PFSK-1 (cell line): Measurements from ENCODE around the gene VENTX.

Experiments used
- FOXP2 ChIP-seq: optimal IDR thresholded peaks from 2 replicates; pipeline ENCODE3; 2011; ENCODE audit warnings: borderline replicate concordance, control low read depth, inconsistent platforms; ENCODE audit not compliant: insufficient read depth; ENCODE audit errors: extremely low read length, extremely low read depth
- POLR2AphosphoS5 ChIP-seq: IDR thresholded peaks from 2 replicates; pipeline ENCODE4 v1.6.1; 2012; ENCODE audit warnings: low read depth, mild to moderate bottlenecking, control low read depth, low read length, moderate library complexity
- REST ChIP-seq, 2 experiments: IDR thresholded peaks; 2 replicates each; pipeline versions ENCODE4 v1.6.1 to v1.8.0; 2011 to 2012; ENCODE audit warnings: low read depth in 2 of 2, low read length in 2 of 2, control low read depth in 1 of 2, inconsistent platforms in 1 of 2, mild to moderate bottlenecking in 1 of 2, moderate library complexity in 1 of 2; ENCODE audit not compliant: insufficient read depth in 1 of 2
- SIN3A ChIP-seq: IDR thresholded peaks from 2 replicates; pipeline ENCODE4 v1.6.1; 2012; ENCODE audit warnings: mild to moderate bottlenecking, low read length, moderate library complexity, borderline replicate concordance; ENCODE audit not compliant: insufficient read depth
- TAF1 ChIP-seq: IDR thresholded peaks from 2 replicates; pipeline ENCODE4 v1.6.1; 2012; ENCODE audit warnings: low read length, control low read depth, borderline replicate concordance; ENCODE audit not compliant: insufficient read depth

Gene VENTX

GRCh38 chr10:133270204-133270603, 32.5 kb downstream of the VENTX start:
- TF ChIP-seq TAF1 (no peak), SIN3A (no peak), POLR2AphosphoS5 (no peak), FOXP2 (no peak), REST (IDR thresholded peaks at IDR 0.05; ENCODE audit: insufficient read depth in 1 of 2, low read depth in 2 of 2, low read length in 2 of 2) (no peak)

DNA sequence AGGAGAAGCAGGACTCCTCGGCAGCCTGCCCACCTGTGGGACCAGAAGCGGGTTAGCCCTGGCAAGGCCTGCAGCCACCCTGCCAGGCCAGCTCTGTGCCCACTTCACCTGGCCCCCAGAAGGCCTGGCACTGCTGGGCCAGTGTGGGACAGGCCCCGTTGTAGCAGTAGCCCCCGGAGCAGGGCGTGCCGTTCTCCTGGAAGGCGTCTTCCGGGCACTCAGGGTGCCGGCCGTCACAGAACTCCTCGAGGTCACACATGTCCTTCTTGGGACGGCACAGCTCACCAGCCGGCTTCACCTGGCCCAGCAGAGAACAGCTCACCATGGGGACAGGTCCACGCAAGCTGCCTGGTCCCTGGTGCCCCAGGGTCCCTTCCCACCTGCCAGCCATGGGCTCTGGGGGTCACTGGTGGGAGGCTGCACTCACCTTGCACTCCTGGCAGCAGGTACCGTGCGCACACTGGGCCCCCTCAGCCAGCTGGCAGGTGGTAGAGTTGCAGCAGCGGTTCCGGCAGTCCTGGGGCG, 33.2 kb downstream of the VENTX start:
- no peak for TF ChIP-seq REST (IDR thresholded peaks at IDR 0.05; ENCODE audit: insufficient read depth in 1 of 2, low read depth in 2 of 2, low read length in 2 of 2)
- no peak for TF ChIP-seq TAF1
- no peak for TF ChIP-seq FOXP2
- TF ChIP-seq POLR2AphosphoS5: no peak
- no peak for TF ChIP-seq SIN3A

GRCh38 chr10:133271521-133272300, 34.1 kb downstream of the VENTX start:
- no peak for TF ChIP-seq SIN3A
- no peak for TF ChIP-seq POLR2AphosphoS5
- TF ChIP-seq FOXP2: no peak
- TF ChIP-seq TAF1: no peak
- TF ChIP-seq REST (IDR thresholded peaks at IDR 0.05; ENCODE audit: insufficient read depth in 1 of 2, low read depth in 2 of 2, low read length in 2 of 2): no peak

DNA sequence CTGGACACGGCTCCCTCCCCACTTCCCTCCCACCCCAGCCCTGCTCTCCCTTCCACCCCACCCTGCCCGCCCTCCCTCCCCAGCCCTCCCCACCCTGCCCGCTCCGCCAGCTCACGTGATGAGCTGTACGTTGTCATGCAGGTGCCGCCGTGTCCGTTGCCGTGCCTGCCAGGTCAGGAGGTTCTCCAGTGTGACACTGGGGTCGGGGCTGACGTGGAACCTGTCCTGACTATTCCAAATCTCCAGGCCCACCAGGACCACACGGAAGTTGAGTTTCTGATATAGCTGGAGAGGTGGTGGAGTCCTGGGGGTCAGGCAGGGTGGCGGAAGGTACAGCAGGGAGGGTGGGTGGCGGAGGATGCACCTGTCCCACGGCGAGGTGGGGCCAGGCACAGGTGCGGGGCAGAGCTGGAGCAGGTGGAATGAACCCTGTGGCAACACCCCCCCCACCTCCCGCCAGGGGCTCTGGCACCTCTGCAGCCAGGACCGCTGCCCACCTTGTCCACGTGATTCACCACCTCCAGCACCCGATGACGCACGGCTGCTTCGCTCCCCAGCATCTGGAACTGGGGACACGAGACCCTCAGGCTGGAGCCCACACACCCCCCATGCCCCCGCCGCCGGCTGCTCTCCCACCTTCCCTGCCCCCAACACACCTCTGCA, 34.8 kb downstream of the VENTX start:
- TF ChIP-seq FOXP2 (no peak), REST (IDR thresholded peaks at IDR 0.05; ENCODE audit: insufficient read depth in 1 of 2, low read depth in 2 of 2, low read length in 2 of 2) (no peak), POLR2AphosphoS5 (no peak), SIN3A (no peak), TAF1 (no peak)
